GM18907 (cell line): ENCODE data around the gene WHRN.
A peak's percentile ranks its signal among the peaks of the same experiment; 100 is the strongest.

Experiments
- ATAC-seq: cut with Tn5 transposase; IDR thresholded peaks from one replicate; pipeline ENCODE4 v1.9.1; 2021; ENCODE audit warnings: mild to moderate bottlenecking, moderate library complexity; ENCODE audit not compliant: unreplicated experiment

WHRN gene

DNA sequence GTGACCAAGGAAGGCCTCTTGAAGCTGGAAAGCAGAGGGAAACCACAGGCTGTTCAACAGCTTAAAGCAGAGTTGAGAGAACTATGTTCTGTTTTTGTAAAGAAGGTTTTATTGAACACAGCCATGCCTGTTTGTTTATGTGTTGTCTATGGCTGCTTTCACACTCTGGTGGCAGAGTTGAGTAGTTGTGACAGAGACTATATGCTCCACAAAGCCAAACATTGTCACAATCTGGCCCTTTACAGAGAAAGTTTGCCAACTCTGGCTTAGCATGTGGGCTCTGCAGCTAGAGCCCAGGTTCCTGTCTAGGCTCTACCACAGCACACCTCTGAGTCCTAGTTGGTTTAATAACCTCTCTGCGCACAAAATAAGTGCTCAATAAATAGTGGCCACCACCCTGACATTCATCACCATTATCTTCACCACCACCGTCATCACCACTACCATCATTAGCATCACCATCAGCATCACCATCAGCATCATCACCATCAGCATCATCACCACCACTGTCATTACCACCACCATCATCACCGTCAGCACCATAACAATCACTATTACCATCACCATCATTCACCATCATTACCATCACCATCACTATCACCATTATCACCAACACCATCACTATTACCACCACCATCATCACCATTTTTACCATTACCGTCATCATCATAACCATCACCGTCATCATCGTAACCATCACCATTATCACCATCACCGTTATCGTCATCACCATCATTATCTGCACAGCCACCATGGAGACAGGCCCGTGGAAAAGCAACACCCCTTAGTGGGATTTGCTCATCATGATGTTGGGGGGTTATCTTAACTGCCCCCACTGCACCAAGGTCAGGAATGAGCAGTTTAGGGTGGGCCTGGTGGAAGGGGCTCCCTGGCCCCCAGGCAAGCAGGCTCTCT, 135.8 kb downstream of the WHRN start:
- no peak for ATAC-seq

DNA sequence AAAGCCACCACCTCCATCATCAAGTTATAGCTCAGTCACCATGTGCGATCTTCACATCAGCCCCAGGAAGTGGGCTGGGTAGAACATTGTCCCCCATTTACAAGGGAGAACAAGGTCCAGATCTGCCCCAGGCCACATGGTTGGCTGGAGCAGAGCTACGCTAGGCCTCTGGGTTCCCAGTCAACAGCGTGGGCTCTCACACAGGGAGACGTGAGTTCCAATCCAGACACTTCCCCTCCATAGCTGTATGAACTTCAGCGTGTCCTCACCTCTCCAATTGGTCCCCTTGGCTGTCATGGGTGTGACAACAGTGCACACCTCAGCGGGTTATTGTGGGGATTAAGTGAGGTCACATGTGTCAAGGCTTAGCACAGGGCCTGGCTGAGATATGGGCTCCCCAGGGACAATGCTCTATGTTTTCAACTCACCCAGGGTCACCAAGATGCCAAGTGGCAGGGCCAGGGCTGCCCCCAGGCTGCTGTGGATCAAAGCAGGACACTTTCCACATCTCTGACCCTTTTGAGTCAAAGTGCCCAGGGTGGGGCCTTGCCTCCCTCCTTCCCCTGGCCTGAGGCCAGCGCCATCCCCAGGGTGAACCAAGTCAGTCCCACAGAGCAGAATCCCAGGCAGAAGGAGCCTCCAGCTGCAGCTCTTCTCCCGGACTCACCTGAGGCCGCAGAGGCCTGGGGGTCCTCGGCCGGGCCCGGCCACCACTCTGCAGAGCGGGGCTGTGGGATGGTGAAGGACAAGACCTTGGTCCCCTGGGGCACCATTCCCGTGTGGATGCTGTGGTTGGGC, 137.3 kb downstream of the WHRN start:
- ATAC-seq = no peak

DNA sequence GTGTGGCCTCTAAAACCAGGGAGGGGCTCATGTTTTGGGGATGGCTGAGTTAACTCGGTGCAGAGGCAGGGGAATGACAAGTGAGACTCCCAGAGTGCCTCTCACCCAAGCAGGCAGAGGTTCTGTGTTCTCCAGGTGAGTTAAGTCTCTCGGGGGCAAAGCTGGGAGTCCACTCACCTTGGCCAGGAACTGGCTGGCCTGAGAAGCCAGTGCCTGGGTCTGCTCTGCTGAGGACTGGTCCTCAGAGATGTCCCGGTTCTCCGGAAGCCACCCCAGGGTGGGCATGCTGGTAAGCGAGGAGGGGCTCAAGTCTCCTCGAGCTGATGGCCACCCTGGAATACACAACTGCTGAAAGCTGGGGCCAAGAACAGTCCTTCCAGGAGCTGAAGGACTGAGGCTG, 137.9 kb downstream of the WHRN start:
- ATAC-seq = no peak

DNA sequence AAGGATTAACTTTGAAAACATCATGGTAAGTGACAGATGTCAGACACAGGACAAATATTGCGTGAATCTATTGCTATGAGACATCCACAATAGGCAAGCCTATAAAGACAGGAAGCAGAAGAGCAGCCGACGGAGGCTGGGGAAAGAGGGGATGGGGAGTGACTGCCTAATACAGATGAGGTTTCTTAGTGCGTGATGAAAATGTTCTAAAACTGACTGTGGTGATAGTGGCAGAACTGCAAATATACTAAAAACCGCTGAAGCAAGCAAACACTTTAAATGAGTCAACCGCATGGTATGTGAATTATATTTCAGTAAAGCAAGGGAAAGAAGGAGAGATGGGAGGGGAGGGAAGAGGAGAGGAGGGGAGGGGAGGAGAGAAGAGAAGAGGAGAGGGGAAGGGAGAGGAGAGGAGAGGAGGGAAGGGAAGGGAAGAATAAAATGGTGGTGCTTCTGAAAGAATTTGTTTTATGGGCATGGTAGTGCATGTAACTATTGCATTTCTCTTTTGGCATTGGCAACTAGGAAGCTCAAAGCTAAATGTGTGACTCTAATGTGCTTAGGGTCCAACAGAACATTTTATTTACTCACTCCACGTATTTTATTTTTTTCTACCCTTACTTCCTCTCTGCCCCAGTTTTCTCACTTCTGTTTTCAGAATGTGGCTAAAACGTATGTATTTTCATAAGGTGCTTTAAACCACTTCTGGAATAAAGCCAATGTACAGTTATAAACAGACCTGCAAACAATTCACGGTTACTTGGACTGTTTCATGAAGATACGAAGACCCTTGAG, 138.7 kb downstream of the WHRN start:
- ATAC-seq = peak; percentile 53

DNA sequence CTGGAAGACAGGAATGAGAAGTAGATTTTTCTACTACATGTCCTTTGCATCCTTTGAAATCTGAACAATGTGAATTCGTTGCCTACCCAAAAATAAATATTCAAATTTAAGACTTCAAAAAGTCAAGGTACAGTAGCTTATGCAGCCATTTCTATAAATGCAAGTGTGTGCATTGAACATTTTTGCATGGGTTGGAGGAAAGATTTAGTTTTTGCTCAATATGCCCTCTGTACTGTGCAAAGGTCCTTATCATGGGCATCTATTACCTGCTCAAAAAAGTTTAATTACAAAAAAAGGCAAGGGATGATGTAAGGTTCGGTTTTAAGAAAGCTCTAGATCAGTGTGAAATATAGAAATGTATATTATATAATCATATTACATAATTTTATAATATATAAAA, 140.1 kb downstream of the WHRN start:
- ATAC-seq = no peak

DNA sequence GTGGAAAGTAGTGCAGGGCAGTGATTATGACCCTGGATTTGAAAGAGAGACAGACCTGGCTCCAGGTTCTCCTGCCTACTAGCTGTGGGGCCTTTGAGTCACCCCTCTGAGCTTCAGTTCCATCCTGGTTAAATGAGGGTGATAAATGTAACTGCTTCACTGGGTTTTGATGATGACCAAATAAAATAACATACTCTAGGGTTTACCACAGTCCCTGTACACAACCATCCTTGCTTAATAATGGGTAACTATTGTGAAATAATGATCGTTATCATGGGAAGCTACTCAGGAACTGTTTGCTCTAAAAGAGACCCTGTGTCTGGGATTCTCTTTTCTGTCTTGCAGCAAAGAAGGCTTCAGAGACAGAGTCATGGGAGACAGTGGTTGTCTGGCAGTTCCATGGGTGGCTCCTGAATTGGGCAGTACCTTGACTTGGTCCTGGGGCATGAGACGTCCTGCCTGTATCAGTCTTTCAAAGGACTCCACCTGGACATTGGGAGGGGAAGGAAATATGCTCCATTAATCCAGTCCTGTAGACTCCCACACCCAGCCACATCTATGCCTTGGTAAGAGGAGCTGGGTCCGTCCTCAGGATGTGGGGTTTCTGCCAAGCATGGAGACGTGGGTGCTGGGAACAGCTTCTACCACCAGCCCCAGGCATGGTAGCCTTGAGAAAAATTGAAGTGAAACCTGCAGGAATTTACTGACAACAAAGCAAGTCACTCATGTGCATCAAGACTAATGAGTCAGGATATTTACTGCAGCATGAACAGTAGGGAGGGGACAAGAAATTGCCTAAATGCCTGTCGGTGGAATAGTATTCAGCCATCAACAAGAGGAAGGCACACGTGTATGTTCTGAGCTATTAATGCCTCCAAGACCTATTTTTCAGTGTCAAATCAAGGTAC, 140.9 kb downstream of the WHRN start:
- no peak for ATAC-seq

- ATAC-seq = no peak
Measured at GRCh38 chr9:114363424-114363823, 141.8 kb downstream of the WHRN start.

GRCh38 chr9:114362394-114362793, 142.9 kb downstream of the WHRN start:
- no peak for ATAC-seq

DNA sequence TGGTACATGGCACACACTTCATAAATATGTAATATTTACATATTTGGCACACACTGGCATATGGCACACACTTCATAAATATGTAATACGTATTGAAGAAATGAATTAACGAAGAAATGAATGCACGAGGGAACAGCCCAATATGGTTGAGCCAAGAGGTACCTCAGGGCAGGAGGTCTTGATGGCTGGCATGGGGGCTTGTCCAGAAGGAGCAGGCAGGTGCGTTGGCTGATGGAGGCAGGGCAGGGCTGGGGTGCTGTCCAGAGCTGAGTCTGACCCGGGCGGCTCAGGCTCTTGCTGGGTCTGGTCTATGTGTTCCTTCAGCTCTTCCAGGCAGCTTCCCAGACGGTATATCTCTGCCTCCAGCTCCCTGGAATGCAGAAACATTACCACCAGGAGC, 143.7 kb downstream of the WHRN start:
- no peak for ATAC-seq

GRCh38 chr9:114359801-114360200, 145.5 kb downstream of the WHRN start:
- no peak for ATAC-seq

DNA sequence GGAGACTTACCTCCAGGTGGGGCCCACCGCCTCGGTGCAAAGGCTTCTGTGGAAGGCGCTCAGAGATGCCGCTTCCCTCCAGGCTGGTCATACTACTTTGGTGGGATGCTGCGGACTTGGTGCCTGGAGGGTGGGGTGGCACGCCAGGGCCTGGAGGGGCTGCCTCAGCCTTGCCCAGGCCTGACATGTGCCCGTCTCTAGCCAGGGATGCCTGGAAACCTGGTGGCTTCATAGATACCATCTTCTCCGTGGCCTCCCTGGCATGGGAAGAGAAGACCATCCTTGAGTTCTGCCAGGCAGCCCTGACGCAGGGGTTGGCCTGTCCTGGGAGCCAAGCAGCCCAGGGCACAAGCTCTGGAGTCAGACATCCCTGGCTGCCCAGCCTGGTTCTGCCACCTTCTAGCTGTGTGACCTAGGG, 147.4 kb downstream of the WHRN start:
- ATAC-seq = no peak

DNA sequence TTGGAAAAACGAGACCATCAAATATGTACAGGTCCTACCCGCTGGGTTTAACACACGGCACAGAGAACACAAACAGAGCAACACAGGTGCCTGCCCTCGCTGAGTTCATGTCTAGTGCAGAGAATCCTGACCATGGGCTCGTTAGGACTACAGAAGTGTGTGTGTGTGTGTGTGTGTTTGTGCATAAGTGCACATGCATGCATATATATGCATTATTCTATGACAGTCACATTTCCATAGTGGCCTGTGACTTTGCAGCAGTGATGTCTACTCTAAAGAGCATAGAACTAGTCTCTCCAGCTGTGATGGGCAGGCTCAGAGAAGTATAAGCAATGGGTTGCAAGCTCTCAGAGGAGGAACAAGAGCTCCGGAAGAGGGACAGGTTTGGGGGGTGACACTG, 147.9 kb downstream of the WHRN start:
- no peak for ATAC-seq

GRCh38 chr9:114356792-114357191, 148.5 kb downstream of the WHRN start:
- no peak for ATAC-seq

DNA sequence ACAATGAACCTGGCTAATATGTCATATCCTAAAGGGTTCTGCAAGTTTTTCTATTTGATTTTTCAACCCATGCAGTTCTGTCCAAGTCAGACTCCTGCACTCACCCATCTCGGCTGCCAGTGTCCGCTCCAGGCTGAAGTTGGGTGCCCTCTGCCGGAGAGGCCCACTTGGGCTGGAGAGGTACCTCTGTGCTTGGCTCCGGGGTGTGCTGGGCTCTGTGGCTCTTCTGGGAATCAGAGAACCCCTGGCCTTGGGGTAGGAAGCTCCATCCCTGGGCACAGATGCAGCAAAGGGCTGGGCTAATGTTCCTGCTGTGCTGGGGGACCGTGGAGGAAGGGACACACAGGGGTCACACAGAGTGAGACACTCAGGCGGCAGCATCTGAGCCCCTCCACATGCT, 149.5 kb downstream of the WHRN start:
- ATAC-seq = no peak
